ENCODE measurements around the gene CAPN9.

CAPN9 gene

DNA sequence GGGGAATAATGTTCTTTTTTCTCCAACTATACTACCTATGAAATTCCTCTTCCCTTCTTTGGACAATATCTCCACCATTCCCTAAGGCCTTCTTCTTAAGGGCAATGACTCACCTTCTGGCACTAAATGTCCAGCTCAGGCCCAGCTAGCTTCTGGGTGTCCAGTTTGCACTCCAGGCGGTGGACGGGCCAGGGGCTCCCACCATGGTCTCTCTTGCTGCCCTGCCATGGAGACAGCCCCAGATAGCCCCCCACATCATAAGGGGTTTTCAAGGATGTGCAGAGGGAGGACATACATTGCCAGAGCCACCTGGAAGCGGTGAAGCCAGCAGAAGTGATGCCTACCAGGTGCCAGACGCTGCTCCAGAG is 77.3 kb downstream of the CAPN9 start:
- H3K4me1 Mint-ChIP-seq: no peaks in the 10 kb centered on the region
- ATAC-seq: no peak
- peak in 1 of 2 donors; percentile 22 for DNase-seq (ENCODE audit: low spot score in 2 of 2)
- no peaks in the 10 kb centered on the region for H3K36me3 Mint-ChIP-seq
- no peaks in the 10 kb centered on the region for H3K9me3 Mint-ChIP-seq
- no peak overlapping the region for H3K4me3 Mint-ChIP-seq
- H3K27ac Mint-ChIP-seq: no peak overlapping the region

DNA sequence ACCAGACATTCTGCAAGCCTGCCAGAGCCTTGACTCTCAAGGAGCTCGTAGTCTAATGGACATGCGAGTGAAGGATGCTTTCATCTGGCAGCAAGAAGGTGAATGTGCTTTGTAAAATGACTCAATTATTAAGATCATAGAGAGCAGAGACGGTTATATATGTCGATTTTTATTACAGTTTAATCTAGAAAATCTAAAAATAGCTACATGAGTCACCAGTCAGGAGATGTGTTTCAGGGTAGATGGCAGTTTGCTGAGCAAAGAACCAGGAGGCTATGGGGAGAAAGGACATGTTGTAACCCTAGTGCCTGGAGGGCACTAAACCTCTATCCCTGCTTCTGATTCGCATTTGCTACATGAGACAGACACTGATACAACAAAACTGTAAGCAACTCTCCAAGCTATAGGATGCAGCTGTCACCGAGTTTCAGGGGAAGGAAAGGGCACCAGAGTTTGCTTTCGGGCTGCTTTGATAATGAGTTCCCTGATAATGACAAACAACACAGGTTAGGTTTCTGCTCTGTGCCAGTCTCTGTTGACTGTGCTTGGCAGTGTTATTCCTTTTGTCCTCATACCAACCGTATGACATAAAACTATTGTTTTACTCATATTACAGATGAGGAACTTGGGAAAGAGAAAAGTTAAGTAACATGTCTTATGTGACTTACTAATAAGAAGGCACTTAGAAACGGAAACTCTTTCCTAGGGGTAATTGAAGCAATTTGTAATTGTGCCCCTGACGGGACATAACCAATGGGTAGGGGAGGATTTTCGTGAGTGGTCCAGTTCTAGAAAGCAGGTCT is 77.9 kb downstream of the CAPN9 start:
- Mint-ChIP-seq H3K4me3 (no peak overlapping the region), H3K27ac (no peak overlapping the region), H3K9me3 (no peaks in the 10 kb centered on the region), H3K4me1 (no peaks in the 10 kb centered on the region), H3K36me3 (no peaks in the 10 kb centered on the region)
- DNase-seq (ENCODE audit: low spot score in 2 of 2) (peak in 1 of 2 donors; percentile 17), ATAC-seq (no peak)

DNA sequence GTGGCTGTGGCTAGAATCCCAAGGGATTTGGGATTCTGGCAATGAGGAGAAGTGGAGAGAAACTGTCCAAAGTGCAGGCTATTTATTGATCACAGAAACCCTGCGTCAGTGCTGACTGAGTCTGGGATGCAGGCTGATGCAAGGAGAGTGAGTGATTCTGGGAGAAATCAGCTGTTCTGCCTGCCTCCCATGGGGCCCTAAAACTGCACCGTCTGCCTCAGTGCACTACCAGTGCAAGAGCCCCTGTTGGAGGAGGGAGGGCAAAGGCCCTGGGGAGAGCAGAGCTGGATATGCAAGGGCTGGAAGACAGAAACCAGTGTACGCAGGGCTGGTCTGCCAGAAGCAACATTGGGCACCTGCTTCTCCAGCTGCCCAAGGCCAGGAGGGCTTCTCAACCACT is 78.6 kb downstream of the CAPN9 start:
- DNase-seq (ENCODE audit: low spot score in 2 of 2) (peak in 1 of 2 donors; percentile 35), ATAC-seq (no peak)
- no peak overlapping the region for H3K27ac Mint-ChIP-seq
- H3K4me1 Mint-ChIP-seq: no peaks in the 10 kb centered on the region
- H3K4me3 Mint-ChIP-seq: no peak overlapping the region
- no peaks in the 10 kb centered on the region for H3K36me3 Mint-ChIP-seq
- H3K9me3 Mint-ChIP-seq: no peaks in the 10 kb centered on the region

DNA sequence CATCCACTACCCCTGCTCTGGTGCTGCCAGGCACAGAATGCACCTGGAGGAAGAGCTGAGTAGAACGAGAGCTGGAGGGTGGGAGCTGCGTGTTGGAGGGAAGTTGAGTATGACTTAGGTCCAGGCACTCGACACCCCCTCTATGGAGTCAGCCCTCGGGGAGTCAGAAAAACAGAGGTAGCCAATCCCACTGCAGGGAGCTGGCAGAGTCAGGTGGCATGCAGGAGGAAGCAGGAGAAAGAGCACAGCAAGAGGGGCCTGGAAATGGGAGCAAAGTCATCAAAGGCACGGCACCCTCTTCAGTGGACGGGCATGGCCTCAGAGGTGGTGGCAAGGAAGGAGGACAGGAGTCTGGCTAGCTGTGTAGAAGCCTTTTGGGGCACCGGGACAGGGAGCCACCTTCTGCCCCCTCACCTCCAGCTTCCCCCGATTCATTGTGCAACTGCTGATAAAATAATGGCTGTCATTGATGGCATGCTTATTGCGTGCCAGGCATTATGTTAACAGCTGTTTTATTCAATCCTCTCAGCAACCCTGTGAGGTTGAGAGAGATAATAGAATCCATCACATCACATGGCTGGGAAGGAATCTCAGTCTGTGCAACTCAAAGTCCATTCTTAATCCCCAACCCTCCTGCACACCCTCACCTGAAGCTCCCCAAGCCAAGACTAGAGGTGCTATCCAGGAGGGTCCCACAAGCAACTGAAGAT is 79.1 kb downstream of the CAPN9 start:
- H3K4me1 Mint-ChIP-seq: no peaks in the 10 kb centered on the region
- H3K4me3 Mint-ChIP-seq: no peak overlapping the region
- H3K36me3 Mint-ChIP-seq: no peaks in the 10 kb centered on the region
- H3K27ac Mint-ChIP-seq: no peak overlapping the region
- DNase-seq (ENCODE audit: low spot score in 2 of 2): peak in 1 of 2 donors; percentile 30
- no peak for ATAC-seq
- H3K9me3 Mint-ChIP-seq: no peaks in the 10 kb centered on the region

DNA sequence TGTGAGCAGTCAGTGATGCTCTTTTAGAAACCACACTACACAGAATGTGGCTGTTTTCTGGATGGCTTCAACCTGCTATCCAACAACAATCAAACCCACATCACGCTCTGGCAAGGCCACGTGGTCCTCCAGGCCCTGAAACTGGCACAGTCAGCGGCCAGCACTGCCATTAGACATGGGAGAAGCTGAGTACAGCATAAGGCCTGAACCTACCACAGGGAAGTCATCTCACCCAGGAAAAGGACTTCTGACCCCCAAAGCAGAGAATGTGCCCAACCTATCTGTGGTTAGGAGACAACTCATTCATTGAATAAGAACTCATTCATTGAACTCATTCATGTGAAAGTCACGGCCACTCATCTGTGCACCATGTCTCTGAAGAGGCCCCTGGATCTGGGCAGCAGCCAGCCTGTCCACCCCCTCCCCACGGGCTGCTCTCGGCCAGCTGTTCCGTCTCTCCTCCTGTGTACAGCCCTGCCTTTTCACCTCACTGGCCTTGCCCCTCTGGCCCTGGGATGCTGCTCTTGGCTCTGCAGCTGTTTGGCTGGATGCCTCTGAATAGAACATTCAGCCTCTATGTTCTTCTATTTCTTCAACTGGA is 80.0 kb downstream of the CAPN9 start:
- Mint-ChIP-seq H3K9me3 (no peaks in the 10 kb centered on the region), H3K36me3 (no peaks in the 10 kb centered on the region), H3K4me3 (no peak overlapping the region), H3K27ac (no peak overlapping the region), H3K4me1 (no peaks in the 10 kb centered on the region)
- DNase-seq (ENCODE audit: low spot score in 2 of 2) (peak in 1 of 2 donors; percentile 45), ATAC-seq (peak; percentile 27)

DNA sequence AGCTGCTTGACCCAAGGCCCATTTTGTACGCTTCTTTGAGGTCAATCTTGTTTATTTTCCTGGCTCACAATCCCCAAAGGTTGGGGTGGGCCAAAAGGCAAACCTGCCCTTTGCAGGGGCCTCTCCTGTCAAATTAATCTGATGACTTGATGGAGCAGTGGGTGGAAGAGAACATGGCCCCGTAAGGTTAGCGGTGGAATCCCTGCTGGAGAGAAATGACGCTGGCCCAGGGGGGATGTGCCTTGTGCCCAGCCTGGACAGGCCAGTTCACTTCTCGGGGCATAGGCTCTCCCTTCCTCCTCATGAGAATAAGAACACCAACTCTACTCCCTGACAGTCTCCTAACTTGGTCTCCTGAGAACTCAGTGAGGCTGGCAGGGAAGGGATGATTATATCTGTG is 80.6 kb downstream of the CAPN9 start:
- Mint-ChIP-seq H3K36me3 (no peaks in the 10 kb centered on the region), H3K9me3 (no peaks in the 10 kb centered on the region), H3K4me1 (no peaks in the 10 kb centered on the region), H3K27ac (no peak overlapping the region), H3K4me3 (no peak overlapping the region)
- ATAC-seq (no peak), DNase-seq (ENCODE audit: low spot score in 2 of 2) (peak in 1 of 2 donors; percentile 35)

DNA sequence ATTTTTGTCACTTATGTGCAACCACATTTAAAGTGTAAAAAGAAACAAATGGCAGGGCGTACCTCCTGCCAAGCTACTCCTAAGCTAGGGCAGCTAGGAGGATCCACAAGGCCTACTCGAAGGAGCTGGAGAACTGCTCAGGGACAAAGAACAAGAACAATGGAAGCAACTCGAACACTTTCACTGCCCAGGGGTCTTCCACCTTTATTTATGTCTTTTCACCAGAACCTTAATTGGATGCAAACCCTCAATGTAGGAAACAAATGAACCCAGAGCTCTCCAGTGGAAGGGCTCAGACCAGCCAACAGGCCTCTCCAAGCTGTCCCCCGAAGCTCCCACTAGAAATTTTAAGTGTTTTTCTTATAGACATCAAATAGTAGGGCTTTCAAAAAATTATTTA is 81.2 kb downstream of the CAPN9 start:
- no peak overlapping the region for H3K27ac Mint-ChIP-seq
- no peak overlapping the region for H3K4me3 Mint-ChIP-seq
- no peaks in the 10 kb centered on the region for H3K4me1 Mint-ChIP-seq
- H3K36me3 Mint-ChIP-seq: no peaks in the 10 kb centered on the region
- DNase-seq (ENCODE audit: low spot score in 2 of 2) (no peak), ATAC-seq (no peak)
- no peaks in the 10 kb centered on the region for H3K9me3 Mint-ChIP-seq

DNA sequence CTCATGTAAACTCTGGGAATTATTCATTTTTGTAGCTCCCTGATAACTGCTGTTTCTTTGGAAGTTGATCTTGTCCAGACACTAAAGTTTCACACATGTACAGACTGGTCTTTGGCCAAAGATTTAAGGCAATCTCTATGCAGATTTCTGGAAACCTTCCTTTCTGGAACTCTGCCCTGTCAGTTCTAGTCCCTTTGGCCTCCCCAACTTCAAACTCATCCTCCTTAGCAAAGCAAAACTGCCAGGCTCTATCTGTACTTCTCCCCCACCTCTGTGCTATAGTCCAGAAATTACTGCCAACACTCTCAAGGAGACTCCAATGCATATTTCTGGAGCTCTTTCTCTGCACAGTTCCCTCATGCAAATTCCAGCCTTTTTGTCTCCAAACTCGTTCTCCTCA is 84.6 kb downstream of the CAPN9 start:
- Mint-ChIP-seq H3K4me3 (no peak overlapping the region), H3K27ac (no peak overlapping the region), H3K36me3 (no peaks in the 10 kb centered on the region), H3K9me3 (no peaks in the 10 kb centered on the region), H3K4me1 (no peaks in the 10 kb centered on the region)
- no peak for ATAC-seq
- no peak for DNase-seq (ENCODE audit: low spot score in 2 of 2)

DNA sequence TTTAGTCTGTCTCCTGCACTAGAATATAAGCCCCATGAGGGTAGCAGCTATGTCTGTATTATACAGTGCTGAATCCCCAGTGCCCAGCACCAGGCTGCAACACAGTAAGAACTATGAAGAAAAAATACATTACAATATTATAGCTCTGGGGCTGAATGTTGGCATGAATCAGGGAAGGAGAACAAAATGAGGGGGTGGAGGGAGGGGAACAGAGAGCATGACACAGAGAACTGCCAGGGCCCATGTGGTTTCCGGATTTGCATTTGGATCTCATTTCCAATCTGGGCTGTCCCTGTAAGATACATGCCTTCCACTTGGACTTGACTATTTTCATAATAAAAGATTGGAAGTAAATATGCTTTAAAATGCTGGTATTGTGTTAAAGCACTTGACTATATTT is 85.3 kb downstream of the CAPN9 start:
- no peak overlapping the region for H3K27ac Mint-ChIP-seq
- H3K9me3 Mint-ChIP-seq: no peaks in the 10 kb centered on the region
- H3K4me1 Mint-ChIP-seq: no peaks in the 10 kb centered on the region
- no peak for DNase-seq (ENCODE audit: low spot score in 2 of 2)
- no peak overlapping the region for H3K4me3 Mint-ChIP-seq
- no peak for ATAC-seq
- H3K36me3 Mint-ChIP-seq: no peaks in the 10 kb centered on the region

DNA sequence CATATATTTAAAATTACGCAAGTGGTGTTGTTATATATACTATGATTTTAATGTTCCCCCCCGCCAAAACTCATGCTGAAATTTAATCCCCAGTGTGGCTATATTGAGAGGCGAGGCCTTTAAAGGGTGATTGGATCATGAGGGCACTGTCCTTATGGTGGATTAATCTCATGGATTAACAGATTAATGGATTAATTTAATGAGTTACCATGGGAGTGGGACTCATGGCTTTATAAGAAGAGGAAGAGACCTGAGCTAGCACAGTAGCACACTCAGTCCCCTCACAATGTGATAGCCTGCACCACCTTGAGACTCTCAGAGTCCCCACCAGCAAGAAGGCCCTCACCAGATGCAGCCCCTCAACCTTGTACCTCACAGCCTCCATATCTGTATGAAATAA is 86.3 kb downstream of the CAPN9 start:
- no peak overlapping the region for H3K4me3 Mint-ChIP-seq
- ATAC-seq: no peak
- no peaks in the 10 kb centered on the region for H3K9me3 Mint-ChIP-seq
- no peaks in the 10 kb centered on the region for H3K4me1 Mint-ChIP-seq
- peaks cover 5% of the 10 kb centered on the region for H3K36me3 Mint-ChIP-seq
- H3K27ac Mint-ChIP-seq: no peak overlapping the region
- DNase-seq (ENCODE audit: low spot score in 2 of 2): no peak

DNA sequence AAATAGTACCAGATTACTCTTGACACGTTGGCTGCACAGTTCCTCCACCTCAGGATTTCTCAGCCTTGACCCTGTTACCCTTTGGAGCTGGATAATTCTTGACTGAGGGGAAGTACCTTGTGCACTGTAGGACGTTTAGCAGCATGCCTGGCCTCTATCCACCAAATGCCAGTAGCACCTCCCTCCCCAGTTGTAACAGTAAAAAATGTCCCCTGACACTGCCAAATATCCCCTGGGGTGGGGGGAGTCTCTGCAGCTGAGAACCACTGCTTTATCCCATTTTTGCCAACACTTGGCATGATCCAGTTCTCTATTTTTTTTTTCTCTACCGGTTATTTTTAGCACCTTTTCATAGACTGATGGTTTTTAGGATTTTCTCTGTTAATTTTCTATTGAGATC is 87.1 kb downstream of the CAPN9 start:
- peaks cover 6% of the 10 kb centered on the region for H3K36me3 Mint-ChIP-seq
- H3K4me3 Mint-ChIP-seq: no peak overlapping the region
- ATAC-seq: no peak
- H3K27ac Mint-ChIP-seq: no peak overlapping the region
- no peak for DNase-seq (ENCODE audit: low spot score in 2 of 2)
- no peaks in the 10 kb centered on the region for H3K9me3 Mint-ChIP-seq
- H3K4me1 Mint-ChIP-seq: no peaks in the 10 kb centered on the region

DNA sequence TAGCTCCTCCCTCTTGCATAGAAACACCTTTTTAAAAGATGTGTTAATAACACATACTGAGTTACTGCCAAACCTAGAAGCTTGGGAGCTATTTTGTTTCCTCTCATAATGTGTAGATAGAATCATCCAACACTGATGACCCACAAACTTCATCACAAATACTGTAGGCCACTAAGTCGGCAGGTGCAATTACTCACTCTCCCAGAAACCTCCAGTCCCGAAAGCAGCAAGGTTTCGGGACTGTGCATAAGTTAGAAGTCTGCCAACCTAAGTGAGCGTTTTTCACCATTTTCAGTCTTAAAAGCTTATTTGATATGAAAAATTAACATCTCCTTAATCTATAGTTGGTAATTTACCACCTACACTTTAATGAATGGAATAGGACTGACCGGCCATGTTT is 89.2 kb downstream of the CAPN9 start:
- no peak for DNase-seq (ENCODE audit: low spot score in 2 of 2)
- Mint-ChIP-seq H3K4me1 (no peaks in the 10 kb centered on the region), H3K36me3 (peaks cover 9% of the 10 kb centered on the region), H3K27ac (no peak overlapping the region), H3K4me3 (no peak overlapping the region), H3K9me3 (no peaks in the 10 kb centered on the region)
- ATAC-seq: no peak

DNA sequence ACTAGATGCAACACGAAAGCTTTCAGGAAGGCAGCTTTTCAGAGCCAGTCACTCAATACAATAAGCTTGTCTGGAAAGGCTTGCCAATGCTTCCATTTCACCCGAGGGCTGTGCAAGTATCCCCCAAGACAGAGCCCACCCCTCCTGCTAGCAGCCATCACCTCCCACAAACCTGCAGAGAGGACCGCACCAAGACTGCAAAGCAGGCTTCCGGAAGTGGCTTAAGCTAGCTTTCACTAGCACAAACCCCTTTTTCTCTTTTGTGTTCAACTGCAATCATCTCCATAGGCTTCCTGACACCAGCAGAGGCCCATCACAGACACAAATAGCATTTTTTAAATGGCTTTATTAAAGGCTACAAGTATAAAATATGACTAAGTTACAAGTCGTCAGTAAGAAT is 89.6 kb downstream of the CAPN9 start:
- Mint-ChIP-seq H3K27ac (no peak overlapping the region), H3K36me3 (peaks cover 9% of the 10 kb centered on the region), H3K4me3 (no peak overlapping the region), H3K9me3 (no peaks in the 10 kb centered on the region), H3K4me1 (no peaks in the 10 kb centered on the region)
- ATAC-seq (no peak), DNase-seq (ENCODE audit: low spot score in 2 of 2) (no peak)

DNA sequence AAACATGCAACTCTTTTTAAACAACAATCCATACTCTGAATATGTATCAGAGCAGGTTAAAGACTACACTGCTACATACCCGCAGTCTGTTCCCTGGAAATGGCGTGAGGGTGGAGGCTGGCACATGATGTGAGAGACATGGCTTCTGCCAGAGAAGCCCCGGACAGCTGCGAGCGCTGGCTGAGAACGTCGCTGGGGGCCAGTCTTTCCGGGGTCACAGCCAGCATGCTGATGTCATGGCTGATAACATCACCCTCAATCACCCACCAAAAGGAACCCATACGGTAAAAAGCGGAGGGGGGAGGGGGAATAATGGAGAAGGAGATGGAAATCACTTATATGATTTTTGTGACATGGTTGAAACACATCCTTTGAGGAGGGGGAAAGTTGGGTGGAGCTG is 92.0 kb downstream of the CAPN9 start:
- DNase-seq (ENCODE audit: low spot score in 2 of 2) (no peak), ATAC-seq (no peak)
- no peaks in the 10 kb centered on the region for H3K4me1 Mint-ChIP-seq
- no peaks in the 10 kb centered on the region for H3K9me3 Mint-ChIP-seq
- H3K4me3 Mint-ChIP-seq: no peak overlapping the region
- H3K36me3 Mint-ChIP-seq: peaks cover 9% of the 10 kb centered on the region
- H3K27ac Mint-ChIP-seq: no peak overlapping the region

DNA sequence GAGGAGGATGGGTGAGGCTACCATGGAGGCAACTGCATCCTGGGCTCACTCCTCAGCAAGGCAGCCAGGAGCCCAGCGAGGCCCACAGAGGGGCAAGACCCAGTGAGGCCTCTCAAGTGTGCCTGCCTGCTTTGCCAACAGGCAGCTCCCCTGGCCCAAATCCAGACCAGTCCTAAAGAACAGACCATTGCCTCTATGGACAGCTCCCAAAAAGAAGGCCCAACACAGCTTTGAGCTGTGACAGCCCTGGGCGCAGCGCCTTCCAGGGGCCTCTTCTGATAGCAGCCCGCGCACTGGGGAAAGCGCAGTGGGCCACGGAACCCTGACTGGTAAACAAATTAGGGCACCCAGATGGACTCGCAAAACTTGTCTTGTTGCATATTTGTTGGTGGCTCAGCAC is 95.6 kb downstream of the CAPN9 start:
- Mint-ChIP-seq H3K27ac (no peak overlapping the region), H3K9me3 (no peaks in the 10 kb centered on the region), H3K4me3 (no peak overlapping the region), H3K4me1 (no peaks in the 10 kb centered on the region), H3K36me3 (peaks cover 9% of the 10 kb centered on the region)
- no peak for DNase-seq (ENCODE audit: low spot score in 2 of 2)
- no peak for ATAC-seq

All from stimulated activated effector memory CD8-positive, alpha-beta T cell treated with anti-CD3 and anti-CD28 coated beads, Interleukin-12 subunit alpha, Interleukin-12 subunit beta, amount 100 ng/mL, for 72 hours (primary cell).